ENCODE results near the gene AKAP1. TPM values are rescaled to one million over a fixed set of nuclear protein-coding genes. Genes with fewer than 3 reads are reported as not detected.

The AKAP1 gene
- polyA plus RNA-seq, 1 of the 3 experiments (the other 2 are of a cell fraction) = 36.3 TPM

DNA sequence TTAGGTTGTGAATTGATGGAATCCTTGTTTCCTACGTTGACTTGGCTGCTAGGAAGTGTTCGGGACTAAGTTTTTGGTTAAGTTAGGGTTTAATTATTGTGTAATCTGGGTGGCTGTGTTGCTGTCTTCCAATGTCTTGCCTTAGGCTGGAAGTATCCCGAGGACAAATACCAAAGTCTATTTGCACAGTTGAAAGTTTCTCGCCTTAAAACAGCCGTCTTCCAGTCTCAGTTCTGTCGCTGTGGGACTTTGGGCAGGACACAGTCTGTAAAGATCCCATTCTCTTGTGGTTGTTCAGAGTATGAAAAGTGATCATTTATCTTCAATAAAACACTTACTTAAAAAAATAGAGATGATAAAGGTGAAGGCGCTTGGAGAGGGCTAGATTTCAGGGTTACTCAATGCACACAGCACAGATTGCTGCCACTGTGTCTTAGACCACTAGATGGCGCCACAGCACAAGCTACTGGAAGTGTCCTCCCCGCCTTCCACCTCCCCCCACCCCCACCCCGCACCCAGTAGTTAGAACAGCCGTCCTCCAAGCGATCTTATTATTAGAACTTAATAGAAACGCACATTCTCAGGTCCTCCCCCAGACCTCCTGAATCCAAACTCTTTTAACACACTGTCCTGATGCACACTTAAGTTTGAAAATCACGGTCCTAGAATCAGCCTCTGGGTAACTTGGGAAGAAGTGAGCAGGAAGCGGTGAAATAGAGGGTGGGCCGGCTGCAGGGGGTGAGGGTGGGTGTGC lies 45.8 kb downstream of the AKAP1 start (continued):
- TF ChIP-seq IRF3 (IDR thresholded peaks at IDR 0.05; ENCODE audit: low read depth, low read length) (no peak), CHD2 (IDR thresholded peaks at IDR 0.05; ENCODE audit: low read length, partially characterized antibody) (no peak), RFX5 (IDR thresholded peaks at IDR 0.05; ENCODE audit: low read length) (no peak), FOXM1 (IDR thresholded peaks at IDR 0.05; ENCODE audit: low read depth) (no peak), MXI1 (IDR thresholded peaks at IDR 0.05; ENCODE audit: low read depth, low read length) (0 out of 2 replicates have a peak, but pooled peaks have one; percentile 14), SMC3 (IDR thresholded peaks at IDR 0.05; ENCODE audit: low read depth, low read length) (peak; percentile 76), TCF12 (IDR thresholded peaks at IDR 0.05) (no peak), SIN3A (IDR thresholded peaks at IDR 0.05; ENCODE audit: borderline replicate concordance, low read depth, low read length) (no peak), POLR2AphosphoS5 (IDR thresholded peaks at IDR 0.05; ENCODE audit: low read depth, low read length) (no peak), GABPA (IDR thresholded peaks at IDR 0.05; ENCODE audit: low read depth) (no peak), EZH2phosphoT487 (IDR thresholded peaks at IDR 0.05; ENCODE audit: borderline replicate concordance, low read depth) (no peak), NFIC (IDR thresholded peaks at IDR 0.05; ENCODE audit: borderline replicate concordance) (no peak)
- TF ChIP-seq, protein P1, sequence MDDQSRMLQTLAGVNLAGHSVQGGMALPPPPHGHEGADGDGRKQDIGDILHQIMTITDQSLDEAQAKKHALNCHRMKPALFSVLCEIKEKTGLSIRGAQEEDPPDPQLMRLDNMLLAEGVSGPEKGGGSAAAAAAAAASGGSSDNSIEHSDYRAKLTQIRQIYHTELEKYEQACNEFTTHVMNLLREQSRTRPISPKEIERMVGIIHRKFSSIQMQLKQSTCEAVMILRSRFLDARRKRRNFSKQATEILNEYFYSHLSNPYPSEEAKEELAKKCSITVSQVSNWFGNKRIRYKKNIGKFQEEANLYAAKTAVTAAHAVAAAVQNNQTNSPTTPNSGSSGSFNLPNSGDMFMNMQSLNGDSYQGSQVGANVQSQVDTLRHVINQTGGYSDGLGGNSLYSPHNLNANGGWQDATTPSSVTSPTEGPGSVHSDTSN (IDR thresholded peaks at IDR 0.05) = no peak
- TF ChIP-seq, protein P2, sequence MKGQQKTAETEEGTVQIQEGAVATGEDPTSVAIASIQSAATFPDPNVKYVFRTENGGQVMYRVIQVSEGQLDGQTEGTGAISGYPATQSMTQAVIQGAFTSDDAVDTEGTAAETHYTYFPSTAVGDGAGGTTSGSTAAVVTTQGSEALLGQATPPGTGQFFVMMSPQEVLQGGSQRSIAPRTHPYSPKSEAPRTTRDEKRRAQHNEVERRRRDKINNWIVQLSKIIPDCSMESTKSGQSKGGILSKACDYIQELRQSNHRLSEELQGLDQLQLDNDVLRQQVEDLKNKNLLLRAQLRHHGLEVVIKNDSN (IDR thresholded peaks at IDR 0.05; ENCODE audit: borderline replicate concordance, low read depth) = no peak
- TF ChIP-seq, protein P3, sequence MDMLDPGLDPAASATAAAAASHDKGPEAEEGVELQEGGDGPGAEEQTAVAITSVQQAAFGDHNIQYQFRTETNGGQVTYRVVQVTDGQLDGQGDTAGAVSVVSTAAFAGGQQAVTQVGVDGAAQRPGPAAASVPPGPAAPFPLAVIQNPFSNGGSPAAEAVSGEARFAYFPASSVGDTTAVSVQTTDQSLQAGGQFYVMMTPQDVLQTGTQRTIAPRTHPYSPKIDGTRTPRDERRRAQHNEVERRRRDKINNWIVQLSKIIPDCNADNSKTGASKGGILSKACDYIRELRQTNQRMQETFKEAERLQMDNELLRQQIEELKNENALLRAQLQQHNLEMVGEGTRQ (IDR thresholded peaks at IDR 0.05; ENCODE audit: borderline replicate concordance, low read depth, low read length) = no peak

DNA sequence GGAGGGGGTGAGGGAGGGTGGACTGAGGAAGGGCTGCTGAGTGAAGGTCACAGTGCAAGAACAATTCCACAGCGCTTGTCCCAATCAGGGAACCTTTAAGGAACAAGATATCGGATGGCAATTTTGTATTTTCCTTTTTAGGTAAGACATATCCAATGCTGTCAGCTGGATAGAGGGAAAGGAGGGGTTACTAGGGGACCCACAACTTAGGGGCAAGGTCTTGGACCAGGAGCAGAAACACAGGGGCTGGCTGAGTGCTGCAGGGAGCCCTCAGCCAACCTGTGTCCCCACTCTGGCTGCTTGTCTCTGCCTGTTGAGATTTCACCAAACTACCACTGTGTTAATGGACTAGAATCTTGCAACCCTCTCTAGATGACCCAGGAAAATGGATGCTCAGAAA lies 47.6 kb downstream of the AKAP1 start:
- Histone ChIP-seq H3F3A (replicated peaks; ENCODE audit: insufficient read depth) (peaks cover 6% of the 10 kb centered on the region), H3K27me3 (ENCODE audit: insufficient read depth) (no peaks in the 10 kb centered on the region), H2AFZ (ENCODE audit: low read depth) (no peak overlapping the region), H3K4me1 (ENCODE audit: control insufficient read depth in 1 of 2, insufficient read depth in 2 of 2, low read depth in 1 of 2, low read length in 1 of 2) (peaks cover 0 to 15% of the 10 kb centered on the region in 2 experiments; a peak in 1 of 4 replicates), H3K27ac (ENCODE audit: low read depth in 2 of 2, low read length in 1 of 2) (peak overlapping the region in 1 of 2 experiments; percentile 64; a peak in 2 of 4 replicates), H3K4me2 (no peak overlapping the region), H3K4me3 (ENCODE audit: low read depth in 2 of 2, low read length in 1 of 2) (no peak overlapping the region), H3K36me3 (replicated peaks in 1 of 2; ENCODE audit: control insufficient read depth in 1 of 2, insufficient read depth in 2 of 2, low read length in 1 of 2) (no peaks in the 10 kb centered on the region), H3K9ac (no peak overlapping the region), H3K9me2 (no peaks in the 10 kb centered on the region), H3K79me2 (ENCODE audit: insufficient read depth) (no peaks in the 10 kb centered on the region), H3K9me3 (no peaks in the 10 kb centered on the region), H4K20me1 (ENCODE audit: insufficient read depth) (no peaks in the 10 kb centered on the region)
- ChIA-PET POLR2A (no interaction called here), CTCF (interaction anchor here (0.8 to 3.0 kb wide), 13 partner anchors 12 to 867 kb away, joined by 3 to 17 read pairs (median 4); no protein-coding TSS in a partner anchor)
- no peak for TF ChIP-seq GABPA (IDR thresholded peaks at IDR 0.05; ENCODE audit: low read depth)
- TF ChIP-seq RAD21 (IDR thresholded peaks at IDR 0.05; ENCODE audit: low read length) = 0 out of 2 replicates have a peak, but pooled peaks have one; percentile 8
- TF ChIP-seq SIN3A (IDR thresholded peaks at IDR 0.05; ENCODE audit: borderline replicate concordance, low read depth, low read length) = no peak
- no peak for TF ChIP-seq TAF1 (IDR thresholded peaks at IDR 0.05; ENCODE audit: borderline replicate concordance, low read depth, low read length)
- peak; percentile 58 for DNase-seq
- WGBS (ENCODE audit: low lambda C conversion rate) = 94% methylated on average over 2 of the region's 2 CpGs

All from SK-N-SH (cell line).